ENCODE measurements around the gene PLEKHH2. TPM values are rescaled to one million over a fixed set of nuclear protein-coding genes. Genes with fewer than 3 reads are reported as not detected.

Gene PLEKHH2
- total RNA-seq, 1 donor from 2014 or later: 2.3 TPM

- no peaks in the 10 kb centered on the region for H3K36me3 ChIP-seq (ENCODE audit: control insufficient read depth, insufficient read depth, low read length)
- no peak for TF ChIP-seq CTCF (IDR thresholded peaks at IDR 0.05; ENCODE audit: insufficient read depth, low read length, poor library complexity, severe bottlenecking)
- no peak for DNase-seq (ENCODE audit: low read depth)
- H3K27me3 ChIP-seq (ENCODE audit: control insufficient read depth, insufficient read depth, low read length): no peaks in the 10 kb centered on the region
- H3K4me3 ChIP-seq (ENCODE audit: low read depth, low read length): no peak overlapping the region
Measured at GRCh38 chr2:43812947-43813346, 175.9 kb downstream of the PLEKHH2 start.

- DNase-seq (ENCODE audit: low read depth): no peak
- no peak for TF ChIP-seq CTCF (IDR thresholded peaks at IDR 0.05; ENCODE audit: insufficient read depth, low read length, poor library complexity, severe bottlenecking)
- H3K27me3 ChIP-seq (ENCODE audit: control insufficient read depth, insufficient read depth, low read length): no peaks in the 10 kb centered on the region
- H3K4me3 ChIP-seq (ENCODE audit: low read depth, low read length): no peak overlapping the region
- no peaks in the 10 kb centered on the region for H3K36me3 ChIP-seq (ENCODE audit: control insufficient read depth, insufficient read depth, low read length)
Measured at GRCh38 chr2:43814711-43815110, 177.7 kb downstream of the PLEKHH2 start.

Other genes starting within 250 kb of the PLEKHH2 start
- gene THADA, start 41.2 kb upstream of the PLEKHH2 start, total RNA-seq: 17.7 and 21.5 TPM in 2 replicates
- 1.1 and 1.2 TPM in 2 replicates for gene C1GALT1C1L, start 39.2 kb downstream of the PLEKHH2 start, total RNA-seq
- 21.3 and 34.5 TPM in 2 replicates for gene DYNC2LI1, start 136.8 kb downstream of the PLEKHH2 start, total RNA-seq
- not detected in 2 replicates for gene ABCG5, start 201.6 kb downstream of the PLEKHH2 start, total RNA-seq
- gene ABCG8, start 201.7 kb downstream of the PLEKHH2 start, total RNA-seq: not detected in 2 replicates